Fibroblast of lung (primary cell): ENCODE measurements around the gene CCDC18. TPM values are rescaled to one million over a fixed set of nuclear protein-coding genes. Genes with fewer than 3 reads are reported as not detected.
"Not testable (repeated sequence)": the region's sequence is repeated elsewhere in the genome, so short reads cannot be mapped to it uniquely, and the experiment has no call there.

Source experiments
- DNase-seq, 2 donors: peaks; one replicate each; pipeline versions ENCODE4 v3.0.0 to v3.0.0-alpha.2; 2010; ENCODE audit warnings: low read depth in 2 of 2
- H2AFZ ChIP-seq: 2 replicates; pipeline ENCODE4 v1.5.1; 2012; ENCODE audit warnings: low read length, control low read depth, inconsistent platforms
- H3K27ac ChIP-seq: 2 replicates; pipeline ENCODE4 v1.5.1; 2011; ENCODE audit warnings: low read length, control low read depth; ENCODE audit not compliant: insufficient read depth
- H3K27me3 ChIP-seq: 2 replicates; pipeline ENCODE4 v1.5.1; 2011; ENCODE audit warnings: mild to moderate bottlenecking, low read length; ENCODE audit not compliant: control insufficient read depth, insufficient read depth
- H3K36me3 ChIP-seq: 2 replicates; pipeline ENCODE4 v1.5.1; 2011; ENCODE audit warnings: low read length; ENCODE audit not compliant: control insufficient read depth, insufficient read depth
- H3K4me1 ChIP-seq: 2 replicates; pipeline ENCODE4 v1.5.1; 2011; ENCODE audit warnings: low read length; ENCODE audit not compliant: control insufficient read depth, insufficient read depth; ENCODE audit errors: extremely low read depth
- H3K4me2 ChIP-seq: 2 replicates; pipeline ENCODE4 v1.5.1; 2011; ENCODE audit warnings: low read length, control low read depth; ENCODE audit not compliant: insufficient read depth; ENCODE audit errors: extremely low read depth
- H3K4me3 ChIP-seq, 4 experiments: fragments of 200-600 bp in 1 of 4; sonication (generic) in 1 of 4; replicated peaks in 1 of 4; 2 replicates each; pipeline ENCODE4 v1.5.1; 2011 to 2016; ENCODE audit warnings: low read length in 4 of 4, low read depth in 3 of 4, mild to moderate bottlenecking in 3 of 4, control low read depth in 2 of 4, inconsistent platforms in 1 of 4, mixed read lengths in 1 of 4; ENCODE audit not compliant: insufficient read depth in 1 of 4; ENCODE audit errors: control extremely low read depth in 1 of 4
- H3K79me2 ChIP-seq: 2 replicates; pipeline ENCODE4 v1.5.1; 2012; ENCODE audit warnings: mild to moderate bottlenecking, low read length, inconsistent platforms; ENCODE audit not compliant: control insufficient read depth, insufficient read depth
- H3K9ac ChIP-seq: 2 replicates; pipeline ENCODE4 v1.5.1; 2011; ENCODE audit warnings: mild to moderate bottlenecking, low read length, control low read depth; ENCODE audit not compliant: insufficient read depth
- H3K9me3 ChIP-seq: 2 replicates; pipeline ENCODE4 v1.5.1; 2012; ENCODE audit warnings: low read depth, low read length; ENCODE audit not compliant: control insufficient read depth, insufficient read depth
- H4K20me1 ChIP-seq: 2 replicates; pipeline ENCODE4 v1.5.1; 2011; ENCODE audit warnings: low read length; ENCODE audit not compliant: control insufficient read depth, insufficient read depth; ENCODE audit errors: extremely low read depth
- EZH2 ChIP-seq: IDR thresholded peaks from 2 replicates; pipeline ENCODE4 v1.5.1; 2012; ENCODE audit warnings: low read length, control low read depth, mild to moderate bottlenecking; ENCODE audit errors: missing control alignments
- polyA plus RNA-seq, 2 donors: library from polyadenylated mRNA; depleted of rRNA in 1 of 2; stranded (reverse) in 1 of 2; unstranded in 1 of 2; fragments of >200 nt; gene quantifications; 2 replicates each; pipeline ENCODE4 v1.2.1, GENCODE V29; 2011 to 2012; ENCODE audit warnings: missing spikeins in 1 of 2
- total RNA-seq: library from RNA; depleted of rRNA; stranded (reverse); fragments of >200 nt; gene quantifications from 2 replicates; pipeline ENCODE4 v1.2.1, GENCODE V29; 2014
- TF ChIP-seq, protein P1 (sequence below), 2 donors: IDR thresholded peaks in 1 of 2; conservative IDR thresholded peaks in 1 of 2; 1 replicate in 1 of 2; 2 replicates in 1 of 2; pipeline ENCODE4 v1.5.1; 2011 to 2012; ENCODE audit warnings: low read length in 2 of 2, control low read depth in 1 of 2, inconsistent platforms in 1 of 2, low read depth in 1 of 2, mild to moderate bottlenecking in 1 of 2

Gene CCDC18
- total and polyA plus RNA-seq, 2 donors (not counting 1 experiment from before 2014, with no cell fraction given) = 3.1 to 15.4 TPM

DNA sequence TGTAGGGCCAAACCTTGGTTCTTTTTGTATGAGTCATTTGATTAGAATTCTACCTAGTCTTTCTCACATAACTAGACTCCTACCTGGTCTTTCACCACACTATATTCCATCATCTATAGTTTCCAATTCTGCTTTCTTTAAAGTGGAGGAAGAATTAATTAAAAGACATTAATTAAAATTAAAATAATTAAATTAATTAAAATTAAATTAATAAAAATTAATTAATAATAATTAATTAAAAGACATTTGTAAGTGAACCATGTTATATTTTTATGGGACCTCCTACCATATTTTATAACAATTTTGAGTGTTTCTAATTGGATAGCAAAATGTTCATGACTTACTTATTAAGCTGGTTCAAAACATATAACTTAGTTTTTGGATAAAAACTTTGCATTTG lies 77.4 kb downstream of the CCDC18 start:
- H3K9me3 ChIP-seq = no peaks in the 10 kb centered on the region
- no peak for TF ChIP-seq EZH2
- no peaks in the 10 kb centered on the region for H4K20me1 ChIP-seq
- no peak overlapping the region for H2AFZ ChIP-seq
- no peaks in the 10 kb centered on the region for H3K79me2 ChIP-seq
- no peak for DNase-seq
- no peak overlapping the region for H3K27ac ChIP-seq
- H3K9ac ChIP-seq = no peak overlapping the region
- H3K4me1 ChIP-seq = peaks cover 2% of the 10 kb centered on the region
- no peak overlapping the region for H3K4me2 ChIP-seq
- no peaks in the 10 kb centered on the region for H3K27me3 ChIP-seq
- no peaks in the 10 kb centered on the region for H3K36me3 ChIP-seq
- no peak overlapping the region for H3K4me3 ChIP-seq

- not testable (repeated sequence) for H3K36me3 ChIP-seq, H2AFZ ChIP-seq, DNase-seq, H3K27ac ChIP-seq, H3K27me3 ChIP-seq, H3K9me3 ChIP-seq, H3K4me1 ChIP-seq, H3K9ac ChIP-seq, H3K79me2 ChIP-seq, H3K4me2 ChIP-seq, H4K20me1 ChIP-seq, H3K4me3 ChIP-seq
Observed at GRCh38 chr1:93260726-93261125, 80.2 kb downstream of the CCDC18 start.

DNA sequence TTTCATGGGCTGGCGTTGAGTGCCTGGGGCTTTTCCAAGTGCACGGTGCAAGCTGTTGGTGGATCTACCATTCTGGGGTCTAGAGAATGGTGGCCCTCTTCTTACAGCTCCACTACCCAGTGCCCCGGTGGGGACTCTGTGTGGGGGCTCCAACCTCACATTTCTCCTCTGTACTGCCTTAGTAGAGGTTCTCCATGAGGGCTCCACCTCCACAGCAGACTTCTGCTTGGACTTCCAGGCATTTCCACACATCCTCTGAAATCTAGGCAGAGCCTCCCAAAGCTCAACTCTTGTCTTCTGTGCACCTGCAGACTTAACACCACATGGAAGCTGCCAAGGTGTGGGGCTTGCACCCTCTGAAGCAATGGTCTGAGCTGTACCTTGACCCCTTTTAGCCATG lies 82.1 kb downstream of the CCDC18 start:
- no peaks in the 10 kb centered on the region for H3K79me2 ChIP-seq
- no peak for DNase-seq
- H3K27me3 ChIP-seq = no peaks in the 10 kb centered on the region
- H3K4me2 ChIP-seq = no peak overlapping the region
- no peak overlapping the region for H3K27ac ChIP-seq
- H3K36me3 ChIP-seq = no peaks in the 10 kb centered on the region
- H4K20me1 ChIP-seq = no peaks in the 10 kb centered on the region
- H2AFZ ChIP-seq = no peak overlapping the region
- H3K9ac ChIP-seq = no peak overlapping the region
- no peaks in the 10 kb centered on the region for H3K4me1 ChIP-seq
- no peak overlapping the region for H3K4me3 ChIP-seq
- H3K9me3 ChIP-seq = no peaks in the 10 kb centered on the region
- no peak for TF ChIP-seq EZH2
- TF ChIP-seq, protein P1, sequence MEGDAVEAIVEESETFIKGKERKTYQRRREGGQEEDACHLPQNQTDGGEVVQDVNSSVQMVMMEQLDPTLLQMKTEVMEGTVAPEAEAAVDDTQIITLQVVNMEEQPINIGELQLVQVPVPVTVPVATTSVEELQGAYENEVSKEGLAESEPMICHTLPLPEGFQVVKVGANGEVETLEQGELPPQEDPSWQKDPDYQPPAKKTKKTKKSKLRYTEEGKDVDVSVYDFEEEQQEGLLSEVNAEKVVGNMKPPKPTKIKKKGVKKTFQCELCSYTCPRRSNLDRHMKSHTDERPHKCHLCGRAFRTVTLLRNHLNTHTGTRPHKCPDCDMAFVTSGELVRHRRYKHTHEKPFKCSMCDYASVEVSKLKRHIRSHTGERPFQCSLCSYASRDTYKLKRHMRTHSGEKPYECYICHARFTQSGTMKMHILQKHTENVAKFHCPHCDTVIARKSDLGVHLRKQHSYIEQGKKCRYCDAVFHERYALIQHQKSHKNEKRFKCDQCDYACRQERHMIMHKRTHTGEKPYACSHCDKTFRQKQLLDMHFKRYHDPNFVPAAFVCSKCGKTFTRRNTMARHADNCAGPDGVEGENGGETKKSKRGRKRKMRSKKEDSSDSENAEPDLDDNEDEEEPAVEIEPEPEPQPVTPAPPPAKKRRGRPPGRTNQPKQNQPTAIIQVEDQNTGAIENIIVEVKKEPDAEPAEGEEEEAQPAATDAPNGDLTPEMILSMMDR (conservative IDR thresholded peaks at IDR 0.05 in 1 of 2, IDR thresholded peaks at IDR 0.05 in 1 of 2; ENCODE audit: low read depth in 1 of 2, low read length in 2 of 2) = no peak

GRCh38 chr1:93268888-93269287 lies 88.4 kb downstream of the CCDC18 start:
- not testable (repeated sequence) for H3K9ac ChIP-seq, H4K20me1 ChIP-seq, H3K79me2 ChIP-seq, H3K4me3 ChIP-seq, H3K9me3 ChIP-seq, H3K4me1 ChIP-seq, H3K27me3 ChIP-seq, H2AFZ ChIP-seq, DNase-seq, H3K36me3 ChIP-seq, H3K27ac ChIP-seq, H3K4me2 ChIP-seq

- not testable (repeated sequence) for H4K20me1 ChIP-seq, H3K79me2 ChIP-seq, H3K4me2 ChIP-seq, H3K4me3 ChIP-seq, H2AFZ ChIP-seq, H3K27ac ChIP-seq, DNase-seq, H3K9ac ChIP-seq, H3K4me1 ChIP-seq, H3K27me3 ChIP-seq, H3K9me3 ChIP-seq, H3K36me3 ChIP-seq
Observed at GRCh38 chr1:93275262-93275633, 94.7 kb downstream of the CCDC18 start.
